Left kidney (tissue), 2 donors: ENCODE data around the gene ENDOU. TPM values are rescaled to one million over a fixed set of nuclear protein-coding genes. Genes with fewer than 3 reads are reported as not detected.

Experiments
- DNase-seq: peaks from one replicate; pipeline ENCODE4 v3.0.0-alpha.2; 2013
- polyA plus RNA-seq: library from polyadenylated mRNA; unstranded; fragments of 120-200 nt; gene quantifications from one replicate; pipeline ENCODE4 v1.2.1, GENCODE V29; 2013; ENCODE audit not compliant: insufficient read length

Gene ENDOU
- polyA plus RNA-seq, 1 donor = 0.40 TPM

GRCh38 chr12:47757840-47758583 is 32.7 kb upstream of the ENDOU start:
- no peak for DNase-seq

DNA sequence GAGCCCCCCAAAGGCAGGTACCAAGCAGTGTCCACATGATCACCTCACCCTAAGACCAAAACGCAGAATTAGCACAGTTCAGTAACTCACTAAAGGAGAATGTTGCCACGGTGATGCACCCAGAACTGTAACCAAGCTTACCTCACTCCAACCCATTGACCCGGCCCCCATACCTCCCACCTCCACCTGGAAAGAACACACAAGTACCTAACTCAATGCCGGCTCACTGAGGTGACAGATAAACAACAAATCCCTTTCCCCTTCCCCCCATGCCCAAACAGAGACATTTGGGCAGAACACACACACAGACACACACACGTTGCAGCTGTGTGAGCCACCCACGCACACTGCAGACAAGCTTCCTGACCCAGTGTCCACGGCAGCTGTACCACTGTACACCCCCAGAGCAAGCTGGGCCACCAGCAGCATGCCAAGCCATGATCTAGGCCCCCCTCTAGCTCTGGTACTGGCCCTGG is 32.1 kb upstream of the ENDOU start:
- no peak for DNase-seq

DNA sequence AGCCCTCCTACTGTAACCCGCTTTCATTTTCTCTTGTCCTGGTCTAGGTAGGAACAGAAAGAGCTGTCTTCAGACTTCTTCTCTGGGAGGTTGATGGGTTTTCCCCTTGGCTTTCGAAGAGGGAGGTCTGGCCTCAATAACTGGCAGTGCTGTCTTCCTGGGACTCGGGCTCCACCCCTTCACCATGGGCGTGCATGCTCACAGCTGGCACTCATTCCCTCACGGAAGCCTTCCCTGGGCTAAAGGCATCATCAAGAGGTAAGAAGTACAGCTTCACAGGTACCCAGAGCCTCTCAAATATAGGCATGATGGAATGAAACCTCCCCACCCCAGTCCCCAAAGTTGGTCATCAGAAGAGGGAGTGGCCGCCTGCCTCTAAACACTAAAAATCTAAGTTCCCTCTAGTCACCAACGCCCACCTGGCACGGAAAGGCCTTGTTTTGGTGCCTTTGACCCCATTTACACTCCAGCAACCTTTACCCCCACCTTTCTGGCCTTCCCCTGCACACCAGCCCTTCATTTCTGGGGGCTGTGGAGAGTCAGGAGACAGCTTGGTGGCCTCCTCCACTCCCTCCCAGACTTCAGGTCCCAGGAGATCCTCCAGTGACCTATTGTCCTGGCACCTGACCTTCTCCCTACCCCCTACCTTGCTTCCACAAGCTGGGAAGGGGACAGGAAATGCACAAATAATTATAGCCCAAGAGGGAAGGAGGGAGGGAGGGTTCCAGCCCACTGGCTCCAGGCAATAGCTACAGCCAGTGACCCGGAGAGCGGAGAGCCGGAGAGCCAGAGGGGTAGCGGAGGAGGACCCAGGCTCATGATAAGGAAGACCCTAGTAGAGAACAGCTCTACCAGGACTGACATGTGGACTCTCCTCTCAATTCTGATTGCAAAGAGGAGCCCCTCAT is 30.6 kb upstream of the ENDOU start:
- no peak for DNase-seq

DNA sequence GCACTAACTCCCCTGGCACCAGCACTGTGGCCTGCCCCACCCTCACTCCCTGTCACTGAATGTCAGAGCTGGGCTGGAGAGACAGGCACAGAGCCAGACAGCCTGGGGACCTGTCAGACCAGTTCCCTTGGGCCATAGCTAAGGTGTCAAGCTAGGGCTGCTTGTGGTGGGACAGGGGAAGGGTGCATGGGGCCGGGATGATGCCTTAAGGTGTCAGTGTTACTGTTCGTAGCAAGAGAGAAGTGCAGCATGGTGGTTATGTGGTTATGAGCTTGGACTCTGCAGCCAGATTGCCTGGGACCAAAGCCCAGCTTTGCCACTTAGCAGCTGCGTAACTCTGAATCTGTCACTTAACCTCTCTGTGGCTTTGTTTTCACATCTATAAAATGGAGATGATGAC is 29.6 kb upstream of the ENDOU start:
- no peak for DNase-seq

GRCh38 chr12:47754126-47754525 is 28.8 kb upstream of the ENDOU start:
- DNase-seq = no peak

GRCh38 chr12:47753021-47754001 is 28.0 kb upstream of the ENDOU start:
- DNase-seq = peak; percentile 37

- no peak for DNase-seq
Observed at GRCh38 chr12:47752552-47752951, 27.3 kb upstream of the ENDOU start.

- DNase-seq = no peak
Observed at GRCh38 chr12:47752121-47752520, 26.8 kb upstream of the ENDOU start.

DNA sequence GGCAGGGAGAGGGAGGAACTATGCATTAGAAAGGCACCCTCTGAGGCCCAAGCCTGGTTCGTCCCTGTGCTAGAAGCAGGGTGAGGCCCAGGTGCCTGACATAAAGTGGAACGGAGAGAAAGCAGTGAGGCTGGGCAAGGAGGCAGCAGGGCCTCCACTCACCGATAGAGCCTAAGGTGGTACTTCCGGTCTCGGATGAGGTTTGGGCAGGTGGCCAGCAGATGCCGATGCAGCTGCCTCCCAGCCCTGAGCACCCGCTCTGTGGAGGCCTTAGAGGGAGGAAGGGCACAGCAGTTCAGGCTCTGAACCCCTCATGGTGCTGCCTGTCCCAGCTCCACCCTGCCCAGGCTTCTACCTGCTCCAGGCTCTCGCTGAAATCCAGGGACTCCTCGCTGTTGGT is 26.3 kb upstream of the ENDOU start:
- DNase-seq = no peak

DNA sequence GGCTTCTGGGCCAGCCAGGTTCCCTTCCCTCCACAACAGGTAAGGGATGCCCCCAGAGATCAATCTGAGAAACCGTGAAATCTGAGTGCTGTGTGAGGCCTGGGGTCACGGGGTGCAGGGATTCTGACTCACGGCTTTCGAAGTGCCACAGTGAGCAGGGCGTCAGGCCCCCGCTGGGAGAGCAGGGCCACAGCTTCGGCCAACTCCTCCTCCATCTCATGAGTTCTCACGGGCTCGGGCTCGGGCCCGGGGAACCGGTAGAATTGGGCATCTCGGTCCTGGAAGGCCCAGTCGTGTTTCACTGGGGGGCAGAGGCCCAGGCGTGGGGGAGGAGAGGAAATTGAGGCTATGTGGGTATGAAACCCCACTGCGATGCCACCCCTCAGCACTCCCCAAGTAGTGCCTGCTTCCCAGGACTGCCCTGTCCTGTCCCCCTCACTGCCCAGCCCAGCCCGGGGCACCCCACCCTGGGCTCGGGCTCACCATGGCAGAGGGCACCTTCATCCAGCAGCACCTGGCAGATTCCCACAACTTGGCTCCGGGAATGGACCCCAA is 25.7 kb upstream of the ENDOU start:
- DNase-seq = no peak

- DNase-seq = no peak
Observed at GRCh38 chr12:47750229-47750798, 25.0 kb upstream of the ENDOU start.

GRCh38 chr12:47748899-47749298 is 23.6 kb upstream of the ENDOU start:
- DNase-seq = no peak

GRCh38 chr12:47748507-47748828 is 23.2 kb upstream of the ENDOU start:
- DNase-seq = no peak

DNA sequence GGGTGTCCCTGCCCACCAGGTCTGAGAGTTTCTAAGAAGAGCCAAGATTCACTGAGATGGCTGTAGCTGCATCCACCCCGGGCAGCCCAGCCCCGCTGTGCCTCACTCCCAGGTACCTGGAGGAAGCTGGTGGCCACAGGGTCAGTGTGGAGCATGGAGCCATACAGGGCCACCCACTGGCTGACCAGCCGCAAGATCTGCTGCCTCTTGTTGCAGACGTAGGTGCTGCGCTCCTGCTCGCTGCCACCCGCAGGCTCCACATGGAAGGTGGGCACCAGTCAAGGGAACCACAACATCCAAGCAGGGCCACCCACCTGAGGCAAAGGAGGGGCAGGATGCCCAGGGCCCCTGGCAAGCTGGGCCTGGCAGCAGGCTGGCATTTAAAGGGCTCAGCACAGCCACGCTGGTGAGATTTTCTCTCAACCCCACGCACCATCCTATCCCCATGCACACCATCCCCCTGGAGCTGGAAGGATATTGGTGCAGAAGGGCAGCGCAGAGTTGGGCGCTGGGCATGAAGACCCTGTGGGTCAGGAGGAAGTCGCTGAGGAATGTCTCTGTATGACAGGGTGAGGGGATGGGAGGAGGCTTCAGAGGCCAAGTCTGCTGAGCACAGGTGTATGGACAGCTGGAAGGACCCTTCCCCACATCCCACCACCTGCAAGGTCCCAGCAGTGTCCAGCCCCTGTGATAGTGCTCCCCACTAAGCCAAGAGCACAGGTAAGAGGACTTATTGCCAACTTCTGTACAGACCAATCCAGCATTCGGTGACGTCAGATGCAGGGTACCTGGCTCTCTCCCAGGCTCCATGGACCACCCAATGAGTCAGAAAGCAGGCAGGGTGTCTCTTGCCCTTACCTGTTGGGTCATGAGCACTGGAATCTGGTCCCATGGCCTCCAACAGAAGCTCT is 22.6 kb upstream of the ENDOU start:
- no peak for DNase-seq

DNA sequence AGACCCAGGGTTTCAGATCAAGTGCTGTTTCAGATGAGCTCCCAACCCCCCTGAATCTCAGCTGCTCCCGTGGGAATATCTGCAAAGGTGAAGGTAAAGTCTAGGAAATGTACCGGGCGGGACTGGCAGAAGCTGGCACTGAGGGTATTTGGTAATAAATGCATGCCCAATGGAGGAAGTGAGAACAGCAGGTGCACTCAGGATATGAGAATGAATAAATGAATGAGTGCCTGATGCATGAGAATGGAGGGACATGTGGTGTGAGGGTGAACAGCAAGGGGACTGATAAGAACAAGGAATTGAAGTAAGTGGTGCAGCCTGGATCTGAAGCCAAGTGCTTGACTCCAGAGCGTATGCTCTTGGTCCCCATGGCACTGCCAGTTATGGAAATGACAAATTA is 21.8 kb upstream of the ENDOU start:
- no peak for DNase-seq

DNA sequence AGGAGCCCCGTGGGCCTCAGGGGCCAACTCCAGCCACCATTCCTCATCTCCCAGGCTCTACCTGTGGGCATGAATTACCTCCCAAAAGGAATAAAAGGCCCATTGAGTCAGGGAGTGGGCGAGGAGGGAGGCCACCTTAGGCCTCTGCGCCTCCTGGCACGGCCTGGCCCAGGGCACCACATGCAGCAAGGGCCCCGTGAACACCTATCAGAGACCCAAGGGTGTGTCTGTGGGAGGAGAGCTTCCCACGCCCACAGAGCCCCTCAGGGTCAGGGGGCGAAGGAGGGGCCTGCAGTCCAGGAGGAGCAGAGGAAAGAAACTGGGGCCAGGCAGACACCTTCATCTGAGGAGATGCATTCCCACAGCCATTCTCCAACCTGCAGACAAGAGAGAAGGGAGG is 21.2 kb upstream of the ENDOU start:
- no peak for DNase-seq

- DNase-seq = no peak
Observed at GRCh38 chr12:47746073-47746472, 20.8 kb upstream of the ENDOU start.

DNA sequence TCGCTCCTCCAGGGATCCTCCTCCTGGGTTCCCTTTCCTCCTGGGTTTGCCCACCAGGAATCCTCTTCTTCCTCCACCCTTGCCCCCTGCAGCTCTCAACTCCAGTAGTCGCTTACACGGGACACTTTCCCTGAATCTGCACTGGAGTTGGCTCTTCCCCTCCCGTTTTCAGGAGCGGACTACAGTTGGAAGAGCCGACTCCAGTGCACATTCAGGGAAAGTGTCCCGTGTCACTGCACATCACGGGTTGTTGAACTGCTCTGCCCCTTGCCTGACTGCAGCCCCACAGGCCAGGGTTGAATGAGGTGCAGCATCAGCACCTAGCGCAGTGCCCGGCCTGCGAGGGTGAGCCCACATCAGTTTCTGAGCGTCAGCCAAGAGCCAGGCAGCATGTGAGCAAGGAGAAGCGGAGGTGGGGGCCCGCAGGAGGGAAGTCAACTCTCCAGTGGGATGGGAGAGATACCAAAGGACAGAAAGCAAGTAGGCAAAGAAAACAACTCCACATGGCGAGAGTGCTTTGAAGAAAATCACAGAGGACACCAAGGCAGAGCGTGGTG is 20.3 kb upstream of the ENDOU start:
- DNase-seq = no peak

- DNase-seq = no peak
Observed at GRCh38 chr12:47744778-47745436, 19.6 kb upstream of the ENDOU start.
